ENCODE measurements around the gene FGR. TPM values are rescaled to one million over a fixed set of nuclear protein-coding genes. Genes with fewer than 3 reads are reported as not detected.

FGR gene
- total RNA-seq, 2 donors from 2014 or later = 0.62 to 2.1 TPM

DNA sequence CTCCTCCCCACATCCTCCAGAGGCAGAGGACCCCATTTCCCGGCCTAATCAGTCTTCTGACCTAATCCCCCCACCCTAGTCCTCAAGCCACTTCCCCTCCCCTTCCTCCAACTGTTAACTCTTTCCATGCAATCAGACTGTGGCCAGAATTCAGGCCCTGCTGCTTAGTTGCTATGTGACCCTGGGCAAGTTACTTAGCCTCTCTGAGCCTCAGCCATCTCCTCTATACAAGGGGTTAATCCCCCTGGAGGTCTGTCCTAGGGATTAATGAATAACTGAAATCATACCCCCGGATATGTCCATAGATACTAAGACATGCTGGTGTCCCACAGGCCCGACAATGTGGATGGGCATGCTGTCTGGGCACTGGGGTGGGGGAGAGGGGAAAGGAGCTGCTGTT, 49.3 kb downstream of the FGR start:
- ATAC-seq (replicated peaks in 1 of 2) = no peak
- Mint-ChIP-seq H3K9me3 (no peaks in the 10 kb centered on the region), H3K27ac (no peak overlapping the region), H3K4me1 (ENCODE audit: low read depth) (no peaks in the 10 kb centered on the region), H3K4me3 (no peak overlapping the region), H3K36me3 (ENCODE audit: insufficient read depth in 2 of 2) (no peaks in the 10 kb centered on the region), H3K27me3 (ENCODE audit: low read depth) (no peaks in the 10 kb centered on the region)
- DNase-seq = no peak

DNA sequence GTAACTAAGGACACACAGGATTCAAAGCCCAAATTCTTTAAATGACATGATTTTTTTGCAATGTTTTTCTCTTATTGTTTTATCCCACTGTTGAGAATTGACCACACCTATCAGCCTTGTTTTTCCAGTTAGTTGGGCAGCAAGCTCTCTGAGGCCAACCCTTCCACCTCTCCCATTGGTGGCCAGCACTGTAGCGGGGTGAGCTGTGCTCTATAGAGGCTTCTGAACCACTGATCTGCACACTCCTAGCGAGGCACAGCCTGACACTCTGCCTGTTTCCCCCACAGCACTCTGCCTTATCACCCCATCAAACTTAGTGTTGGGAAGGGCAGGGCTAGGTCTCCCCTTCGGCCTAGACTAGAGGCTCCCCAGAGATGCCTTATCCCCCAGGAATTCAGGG, 50.5 kb downstream of the FGR start:
- no peak overlapping the region for H3K4me3 Mint-ChIP-seq
- no peak for DNase-seq
- H3K36me3 Mint-ChIP-seq (ENCODE audit: insufficient read depth in 2 of 2) = no peaks in the 10 kb centered on the region
- H3K27me3 Mint-ChIP-seq (ENCODE audit: low read depth) = no peaks in the 10 kb centered on the region
- H3K9me3 Mint-ChIP-seq = no peaks in the 10 kb centered on the region
- H3K4me1 Mint-ChIP-seq (ENCODE audit: low read depth) = peaks cover 4% of the 10 kb centered on the region
- ATAC-seq (replicated peaks in 1 of 2) = no peak
- H3K27ac Mint-ChIP-seq = no peak overlapping the region

DNA sequence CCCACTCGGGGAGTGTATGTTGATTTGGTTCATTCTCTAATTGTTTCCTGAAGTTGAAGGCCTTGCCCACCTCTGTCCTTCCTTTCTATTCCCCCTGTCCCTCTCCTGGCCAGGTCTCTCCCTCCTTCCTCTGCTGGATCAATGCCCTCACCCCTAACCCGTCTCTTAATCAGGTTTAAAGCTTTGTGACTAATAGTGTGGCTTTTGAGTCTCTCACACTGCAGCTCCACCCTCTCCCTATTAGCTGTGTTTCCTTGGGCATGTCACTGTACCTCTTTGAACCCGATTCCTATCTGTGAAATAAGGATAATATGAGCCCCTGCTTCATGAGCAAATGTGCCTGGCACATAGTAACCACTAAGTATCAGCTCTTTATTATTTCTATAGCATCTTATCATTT, 51.5 kb downstream of the FGR start:
- Mint-ChIP-seq H3K36me3 (ENCODE audit: insufficient read depth in 2 of 2) (no peaks in the 10 kb centered on the region), H3K4me1 (ENCODE audit: low read depth) (peaks cover 10% of the 10 kb centered on the region), H3K9me3 (no peaks in the 10 kb centered on the region), H3K4me3 (no peak overlapping the region), H3K27ac (no peak overlapping the region), H3K27me3 (ENCODE audit: low read depth) (no peaks in the 10 kb centered on the region)
- DNase-seq = no peak
- ATAC-seq (replicated peaks in 1 of 2) = no peak

DNA sequence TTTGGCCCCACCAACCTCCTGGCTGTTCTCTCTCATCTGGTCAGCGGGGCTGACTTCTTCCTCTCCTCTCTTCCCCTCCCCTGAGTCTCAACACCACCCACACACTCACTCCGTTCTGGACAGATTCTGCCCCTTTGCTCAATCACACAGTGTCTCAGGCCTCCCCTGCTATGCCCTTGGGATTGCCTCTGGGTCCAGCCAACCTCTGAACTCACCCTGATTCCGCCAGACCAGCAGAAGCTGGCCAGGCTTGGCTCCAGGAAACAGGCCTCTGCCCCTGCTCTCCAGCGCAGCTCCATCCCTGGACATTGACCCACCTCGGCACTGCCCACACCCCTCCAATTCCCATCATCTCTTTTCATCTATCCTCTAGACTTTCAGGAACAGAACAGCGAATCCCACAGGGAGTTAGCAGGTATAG, 53.2 kb downstream of the FGR start:
- no peak overlapping the region for H3K27ac Mint-ChIP-seq
- H3K9me3 Mint-ChIP-seq = no peaks in the 10 kb centered on the region
- H3K36me3 Mint-ChIP-seq (ENCODE audit: insufficient read depth in 2 of 2) = no peaks in the 10 kb centered on the region
- peaks cover 10% of the 10 kb centered on the region for H3K4me1 Mint-ChIP-seq (ENCODE audit: low read depth)
- no peaks in the 10 kb centered on the region for H3K27me3 Mint-ChIP-seq (ENCODE audit: low read depth)
- no peak for DNase-seq
- no peak for ATAC-seq (replicated peaks in 1 of 2)
- H3K4me3 Mint-ChIP-seq = no peak overlapping the region

DNA sequence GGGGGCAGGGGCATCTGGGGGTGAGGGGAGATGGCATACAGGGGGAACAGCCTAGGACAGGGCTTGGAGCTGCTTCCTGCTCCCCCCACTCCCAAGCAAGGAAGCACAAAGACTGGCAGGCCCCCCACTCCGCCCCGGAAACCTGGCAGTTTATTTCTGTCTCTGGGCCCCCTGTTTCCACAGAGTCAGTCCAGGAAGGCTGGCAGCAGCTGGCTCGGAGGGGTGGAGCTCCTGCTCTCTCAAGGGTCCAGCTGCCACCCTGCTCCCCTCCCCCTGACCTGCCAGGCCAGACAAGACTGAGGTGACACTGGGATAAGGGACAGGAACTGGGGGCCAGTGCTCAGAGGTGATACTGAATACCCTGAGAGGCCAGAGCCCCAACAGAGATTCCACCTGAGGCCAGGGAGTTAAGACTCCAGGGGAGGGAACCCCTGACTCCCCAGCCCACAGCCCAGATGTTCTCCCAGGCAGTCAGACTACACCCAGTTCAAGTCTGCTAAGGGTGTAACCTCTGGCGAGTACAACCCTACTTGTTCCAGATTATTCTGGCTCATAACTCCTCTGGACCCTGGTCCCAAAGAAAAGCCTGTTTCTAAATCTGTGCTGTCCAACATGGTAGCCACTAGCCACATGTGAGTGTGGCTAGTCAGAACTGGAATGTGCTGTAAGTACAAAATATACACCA, 57.3 kb downstream of the FGR start:
- no peak for DNase-seq
- Mint-ChIP-seq H3K4me1 (ENCODE audit: low read depth) (peaks cover 17% of the 10 kb centered on the region), H3K27ac (no peak overlapping the region), H3K4me3 (no peak overlapping the region), H3K9me3 (no peaks in the 10 kb centered on the region), H3K36me3 (ENCODE audit: insufficient read depth in 2 of 2) (no peaks in the 10 kb centered on the region), H3K27me3 (ENCODE audit: low read depth) (no peaks in the 10 kb centered on the region)
- ATAC-seq (replicated peaks in 1 of 2) = no peak

DNA sequence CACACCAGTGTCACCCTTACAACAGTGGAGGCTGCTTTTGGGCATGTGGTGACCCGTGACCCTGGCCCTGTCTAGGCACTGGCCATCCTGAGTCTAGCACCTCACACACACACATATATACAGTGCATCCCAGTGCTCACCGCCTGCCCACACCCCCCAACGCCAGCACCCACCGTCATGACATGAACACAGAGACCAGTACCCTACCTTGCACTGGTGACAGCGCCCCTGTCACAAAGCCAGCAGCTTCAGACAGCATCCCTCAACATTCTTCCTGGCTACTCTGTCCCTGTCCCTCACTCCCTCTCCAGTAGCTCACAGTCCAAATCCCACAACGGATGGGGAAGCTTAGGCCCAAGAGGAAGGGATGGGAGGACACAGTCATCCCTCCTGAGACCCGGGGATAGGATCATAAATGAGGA, 58.2 kb downstream of the FGR start:
- no peaks in the 10 kb centered on the region for H3K27me3 Mint-ChIP-seq (ENCODE audit: low read depth)
- ATAC-seq (replicated peaks in 1 of 2) (no peak), DNase-seq (no peak)
- peaks cover 17% of the 10 kb centered on the region for H3K4me1 Mint-ChIP-seq (ENCODE audit: low read depth)
- H3K36me3 Mint-ChIP-seq (ENCODE audit: insufficient read depth in 2 of 2) = no peaks in the 10 kb centered on the region
- H3K9me3 Mint-ChIP-seq = no peaks in the 10 kb centered on the region
- H3K4me3 Mint-ChIP-seq = no peak overlapping the region
- H3K27ac Mint-ChIP-seq = no peak overlapping the region

DNA sequence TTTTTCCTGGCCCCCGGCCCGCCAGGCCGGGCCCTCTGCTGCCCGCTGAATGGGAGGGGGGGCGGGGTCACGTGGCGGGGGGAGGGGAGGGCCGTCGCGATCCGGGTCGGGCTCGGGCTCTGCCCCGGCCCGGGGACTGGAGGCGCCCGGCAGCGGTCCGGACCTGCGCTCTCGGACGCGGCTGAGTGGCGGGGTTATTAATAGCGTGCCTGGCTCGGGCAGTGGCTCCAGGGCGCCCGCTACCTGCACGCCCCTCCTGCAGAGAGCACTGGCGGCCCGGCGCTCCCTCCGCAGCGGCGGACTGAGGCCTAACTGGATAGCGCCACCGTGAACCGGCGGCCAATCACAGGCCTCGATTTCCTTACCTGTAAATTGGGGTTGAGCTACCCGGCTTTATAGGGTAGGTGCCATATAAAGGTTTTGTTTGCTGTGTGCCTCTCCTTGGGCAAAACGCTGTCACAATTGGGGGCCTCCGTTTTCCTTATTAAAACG, 59.1 kb downstream of the FGR start:
- no peaks in the 10 kb centered on the region for H3K9me3 Mint-ChIP-seq
- peak; percentile 23 to 29 for ATAC-seq (replicated peaks in 1 of 2)
- peaks cover 17% of the 10 kb centered on the region for H3K4me1 Mint-ChIP-seq (ENCODE audit: low read depth)
- H3K4me3 Mint-ChIP-seq = peak overlapping the region; percentile 29 to 39
- no peak overlapping the region for H3K27ac Mint-ChIP-seq
- H3K36me3 Mint-ChIP-seq (ENCODE audit: insufficient read depth in 2 of 2) = no peaks in the 10 kb centered on the region
- DNase-seq = no peak
- H3K27me3 Mint-ChIP-seq (ENCODE audit: low read depth) = no peaks in the 10 kb centered on the region

DNA sequence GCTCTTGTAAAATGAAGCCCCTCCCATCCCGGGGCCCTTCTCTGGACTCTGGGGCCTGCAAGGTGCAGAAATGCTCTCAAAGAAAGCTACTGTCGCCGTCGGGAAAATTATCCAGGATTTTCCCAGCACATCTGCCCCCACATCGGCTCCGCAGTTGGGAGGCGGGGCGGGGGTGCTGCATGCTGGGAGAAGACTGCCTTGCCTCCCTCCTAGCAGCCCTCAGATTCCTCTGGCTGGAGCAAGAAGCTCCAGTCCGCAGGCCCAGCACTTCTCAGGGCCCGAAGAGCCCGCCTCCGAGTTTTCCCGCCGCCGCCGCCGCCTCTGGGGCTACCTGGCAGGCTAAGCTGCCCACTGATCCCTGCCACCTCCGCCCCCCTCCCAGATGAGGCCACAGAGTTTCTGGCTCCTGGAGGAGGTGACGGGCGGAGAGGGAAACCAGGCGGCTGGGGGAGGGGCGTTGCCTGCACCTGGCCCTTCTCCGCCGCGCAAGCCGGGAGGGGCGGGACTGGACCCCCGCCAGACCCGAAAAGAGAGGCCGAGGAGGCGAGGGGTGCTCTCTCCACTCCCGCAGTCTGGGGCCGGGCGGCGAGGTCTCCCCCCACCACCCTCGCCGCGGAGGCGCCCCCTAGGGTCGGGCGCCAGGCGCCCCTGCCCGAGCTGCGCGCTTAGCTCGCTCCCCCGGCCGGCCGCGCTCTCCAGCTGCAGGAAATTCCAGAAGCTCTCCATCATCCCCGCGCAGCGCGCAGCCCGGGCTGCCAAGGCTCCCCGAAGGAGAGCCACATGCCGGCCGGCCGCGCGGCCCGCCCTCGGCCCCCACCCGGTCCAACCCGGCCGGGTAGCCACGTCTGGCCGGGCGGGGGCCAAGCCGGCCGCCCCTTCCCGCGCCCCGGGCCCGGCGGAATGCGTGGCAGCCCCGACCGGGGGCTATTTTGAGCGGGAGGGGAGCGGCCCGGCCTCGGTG, 59.8 kb downstream of the FGR start:
- no peaks in the 10 kb centered on the region for H3K27me3 Mint-ChIP-seq (ENCODE audit: low read depth)
- DNase-seq = no peak
- H3K4me3 Mint-ChIP-seq = no peak overlapping the region
- no peak overlapping the region for H3K27ac Mint-ChIP-seq
- H3K9me3 Mint-ChIP-seq = no peaks in the 10 kb centered on the region
- ATAC-seq (replicated peaks in 1 of 2) = peak; percentile 27 to 29
- no peaks in the 10 kb centered on the region for H3K36me3 Mint-ChIP-seq (ENCODE audit: insufficient read depth in 2 of 2)
- H3K4me1 Mint-ChIP-seq (ENCODE audit: low read depth) = peaks cover 17% of the 10 kb centered on the region

DNA sequence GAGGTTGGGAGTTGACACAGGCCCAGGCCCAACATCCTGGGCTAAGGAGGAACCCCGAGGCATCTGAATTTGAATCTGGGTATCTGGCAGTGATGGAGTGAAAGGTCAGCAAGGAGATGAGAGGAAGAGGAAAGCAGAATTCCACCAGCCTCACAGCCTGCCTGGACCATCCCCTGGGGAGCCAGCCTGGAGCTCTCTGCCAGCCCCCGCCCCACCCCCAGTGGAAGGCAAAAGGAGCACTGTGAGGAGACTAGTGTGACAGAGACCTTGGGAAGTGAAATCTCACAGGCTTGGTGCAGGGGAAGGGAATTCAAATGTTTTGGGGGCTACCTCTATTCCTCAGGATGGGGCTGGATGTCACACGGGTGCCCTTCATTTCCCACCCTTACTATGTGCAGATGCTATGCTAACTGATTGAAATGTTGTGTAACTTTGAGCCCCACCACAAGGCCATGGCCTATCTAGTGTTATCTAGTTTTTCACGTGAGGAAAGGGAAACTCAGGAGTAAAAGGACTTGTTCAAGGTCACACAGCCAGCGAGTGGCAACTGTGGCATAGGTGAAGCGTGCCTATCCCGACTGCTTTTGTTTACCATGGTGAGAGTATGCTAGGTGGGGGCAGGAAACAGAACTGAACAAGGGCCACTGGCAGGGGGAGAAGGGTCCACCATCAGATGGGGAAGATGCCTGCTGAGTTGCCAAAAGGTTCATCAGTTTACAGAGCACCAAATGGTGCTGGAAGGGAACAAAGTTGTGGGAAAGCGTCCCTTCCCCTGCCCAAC, 60.8 kb downstream of the FGR start:
- no peaks in the 10 kb centered on the region for H3K36me3 Mint-ChIP-seq (ENCODE audit: insufficient read depth in 2 of 2)
- ATAC-seq (replicated peaks in 1 of 2) (no peak), DNase-seq (no peak)
- H3K4me1 Mint-ChIP-seq (ENCODE audit: low read depth) = peaks cover 11% of the 10 kb centered on the region
- H3K27ac Mint-ChIP-seq = no peak overlapping the region
- H3K4me3 Mint-ChIP-seq = peak overlapping the region; percentile 20 to 46
- H3K9me3 Mint-ChIP-seq = no peaks in the 10 kb centered on the region
- no peaks in the 10 kb centered on the region for H3K27me3 Mint-ChIP-seq (ENCODE audit: low read depth)

DNA sequence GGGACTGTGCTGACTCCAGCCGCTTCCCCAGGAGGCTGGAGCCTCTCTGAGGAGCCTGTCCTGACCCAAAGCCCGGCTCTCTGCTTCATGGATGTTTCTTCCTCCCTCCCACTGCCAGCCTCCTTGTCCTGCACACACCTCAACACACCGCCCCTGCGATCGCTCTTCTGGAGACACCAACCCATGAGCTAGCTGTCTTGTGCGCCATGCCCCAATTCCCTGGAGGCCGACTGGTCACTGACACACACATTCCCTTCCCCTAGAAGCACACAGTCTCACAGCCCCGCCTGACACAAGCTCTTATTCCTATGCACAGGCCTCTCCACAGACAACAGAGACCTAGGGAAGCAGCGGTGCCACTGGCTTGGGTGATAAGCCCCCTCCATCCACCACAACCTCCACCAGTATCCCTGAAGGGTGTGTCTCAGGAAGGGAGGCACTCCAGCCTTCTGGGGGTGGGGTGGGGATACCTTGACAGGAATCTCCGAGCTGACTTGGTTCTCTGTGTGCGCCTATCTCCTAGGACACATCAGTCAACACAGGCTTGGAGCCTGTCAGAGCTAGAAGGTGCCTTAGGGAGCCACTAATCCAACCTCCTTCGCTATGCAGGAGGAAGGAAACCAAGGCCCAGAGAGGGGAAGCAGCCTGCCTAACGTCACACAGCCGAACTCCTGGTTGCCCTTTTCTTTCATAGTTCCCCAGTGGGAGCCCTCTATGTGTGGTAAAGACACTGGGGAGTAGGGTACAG, 62.1 kb downstream of the FGR start:
- ATAC-seq (replicated peaks in 1 of 2) (no peak), DNase-seq (no peak)
- Mint-ChIP-seq H3K27me3 (ENCODE audit: low read depth) (no peaks in the 10 kb centered on the region), H3K27ac (no peak overlapping the region), H3K4me1 (ENCODE audit: low read depth) (peaks cover 20% of the 10 kb centered on the region), H3K4me3 (no peak overlapping the region), H3K36me3 (ENCODE audit: insufficient read depth in 2 of 2) (no peaks in the 10 kb centered on the region), H3K9me3 (no peaks in the 10 kb centered on the region)

DNA sequence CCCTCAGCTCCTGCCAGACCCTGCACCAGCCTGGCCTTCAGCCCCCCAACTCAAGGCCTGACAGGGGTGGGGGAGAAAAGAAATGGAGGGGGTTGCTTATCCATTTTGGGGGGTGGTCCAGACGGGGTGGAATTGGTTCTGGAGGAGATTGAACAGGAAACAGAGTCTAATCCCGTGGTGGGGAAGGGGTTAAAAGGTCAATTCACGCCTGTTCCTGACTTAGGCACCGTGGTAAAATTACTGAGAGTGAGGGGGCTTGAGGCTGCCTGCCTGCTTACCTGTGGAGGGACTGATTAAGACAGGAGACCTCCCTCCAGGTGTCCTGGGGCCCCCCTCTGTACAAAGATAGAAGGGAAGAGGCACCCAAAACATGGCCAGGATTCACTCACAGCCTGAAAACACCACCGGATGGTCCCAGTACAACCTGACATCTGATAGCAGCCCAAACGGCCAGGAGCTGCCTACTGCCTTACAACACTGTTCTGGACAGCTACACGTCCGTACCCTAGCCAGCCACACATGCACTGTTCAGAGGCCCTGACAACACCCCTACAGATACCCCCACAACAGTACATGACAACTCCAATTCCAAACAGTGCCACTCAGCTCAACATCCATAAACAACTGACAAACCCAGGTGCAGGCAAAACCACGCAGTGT, 62.8 kb downstream of the FGR start:
- DNase-seq (no peak), ATAC-seq (replicated peaks in 1 of 2) (no peak)
- H3K27ac Mint-ChIP-seq = no peak overlapping the region
- no peaks in the 10 kb centered on the region for H3K9me3 Mint-ChIP-seq
- no peaks in the 10 kb centered on the region for H3K27me3 Mint-ChIP-seq (ENCODE audit: low read depth)
- H3K4me3 Mint-ChIP-seq = no peak overlapping the region
- no peaks in the 10 kb centered on the region for H3K36me3 Mint-ChIP-seq (ENCODE audit: insufficient read depth in 2 of 2)
- peaks cover 20% of the 10 kb centered on the region for H3K4me1 Mint-ChIP-seq (ENCODE audit: low read depth)

DNA sequence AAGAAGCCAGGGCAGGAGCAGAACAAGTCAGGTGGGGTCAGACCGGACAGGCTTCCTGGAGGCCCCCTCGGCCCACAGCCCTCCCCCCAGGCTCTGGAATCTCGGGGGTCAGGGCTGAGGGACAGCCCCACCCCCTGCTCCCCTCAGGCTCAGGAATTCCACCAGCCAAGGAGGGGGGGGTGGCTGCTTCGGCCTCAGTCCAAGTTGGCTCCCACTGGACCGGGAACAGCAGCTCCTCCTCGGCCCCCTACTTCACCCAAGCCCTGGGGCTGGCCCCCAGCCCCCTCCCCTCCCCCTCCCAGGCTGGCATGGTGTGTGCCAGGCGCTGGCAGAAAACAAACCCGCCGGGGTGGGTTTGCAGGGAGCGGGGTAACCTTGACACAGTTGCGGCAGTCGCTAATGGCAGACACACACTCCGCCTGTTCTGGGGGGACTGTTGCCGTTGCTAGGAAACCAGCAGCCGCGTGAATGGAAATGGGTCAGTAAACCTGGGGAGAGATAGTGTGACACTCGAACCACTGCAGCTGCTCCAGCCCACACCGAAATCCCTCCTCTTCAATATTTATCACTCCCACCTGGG, 63.5 kb downstream of the FGR start:
- H3K9me3 Mint-ChIP-seq = no peaks in the 10 kb centered on the region
- ATAC-seq (replicated peaks in 1 of 2) (no peak), DNase-seq (no peak)
- no peak overlapping the region for H3K27ac Mint-ChIP-seq
- no peaks in the 10 kb centered on the region for H3K27me3 Mint-ChIP-seq (ENCODE audit: low read depth)
- H3K4me1 Mint-ChIP-seq (ENCODE audit: low read depth) = peaks cover 20% of the 10 kb centered on the region
- no peaks in the 10 kb centered on the region for H3K36me3 Mint-ChIP-seq (ENCODE audit: insufficient read depth in 2 of 2)
- H3K4me3 Mint-ChIP-seq = no peak overlapping the region
